Liver (tissue), 9 donors: Measurements from ENCODE around the gene GREB1. TPM values are rescaled to one million over a fixed set of nuclear protein-coding genes. Genes with fewer than 3 reads are reported as not detected.

Source experiments
- DNase-seq: peaks from one replicate; pipeline ENCODE4 v3.0.0-alpha.2; 2017; ENCODE audit warnings: low spot score
- H3K27ac ChIP-seq, 2 donors: one replicate each; pipeline ENCODE4 v1.7.0; 2013; ENCODE audit warnings: inconsistent platforms in 2 of 2, low read length in 2 of 2, control low read depth in 1 of 2, low read depth in 1 of 2, mild to moderate bottlenecking in 1 of 2
- H3K27me3 ChIP-seq, 4 donors: one replicate each; pipeline versions ENCODE4 v1.6.1 to v1.7.0; 2013; ENCODE audit warnings: low read length in 3 of 4, inconsistent platforms in 1 of 4, mild to moderate bottlenecking in 1 of 4, moderate library complexity in 1 of 4; ENCODE audit not compliant: control insufficient read depth in 4 of 4, insufficient read depth in 4 of 4
- H3K36me3 ChIP-seq, 4 donors: one replicate each; pipeline versions ENCODE4 v1.6.1 to v1.7.0; 2013; ENCODE audit warnings: low read length in 3 of 4, mild to moderate bottlenecking in 3 of 4, low read depth in 1 of 4, moderate library complexity in 1 of 4; ENCODE audit not compliant: control insufficient read depth in 4 of 4, insufficient read depth in 3 of 4
- H3K4me1 ChIP-seq, 4 donors: one replicate each; pipeline versions ENCODE4 v1.6.1 to v1.7.0; 2013; ENCODE audit warnings: low read length in 3 of 4, mild to moderate bottlenecking in 3 of 4, moderate library complexity in 1 of 4; ENCODE audit not compliant: control insufficient read depth in 4 of 4, insufficient read depth in 4 of 4
- H3K4me3 ChIP-seq, 3 donors: one replicate each; pipeline versions ENCODE4 v1.6.1 to v1.7.0; 2013; ENCODE audit warnings: low read length in 3 of 3, control low read depth in 1 of 3, low read depth in 1 of 3, mild to moderate bottlenecking in 1 of 3
- H3K9ac ChIP-seq, 2 donors: one replicate each; pipeline ENCODE4 v1.7.0; 2013; ENCODE audit warnings: low read length in 2 of 2, mild to moderate bottlenecking in 2 of 2, moderate library complexity in 2 of 2, control low read depth in 1 of 2, low read depth in 1 of 2
- H3K9me3 ChIP-seq, 4 donors: one replicate each; pipeline versions ENCODE4 v1.6.1 to v1.7.0; 2013; ENCODE audit warnings: low read length in 3 of 4; ENCODE audit not compliant: control insufficient read depth in 4 of 4
- ATF3 ChIP-seq: IDR thresholded peaks from 2 replicates; pipeline ENCODE4 v1.6.1; 2016; ENCODE audit warnings: antibody characterized with exemption
- CTCF ChIP-seq: fragments of 150-350 bp; IDR thresholded peaks from 2 replicates; pipeline ENCODE4 v1.5.1; 2017; ENCODE audit warnings: improper control_type of control experiment, low read depth, low read length; ENCODE audit not compliant: missing input control
- EGR1 ChIP-seq, 2 donors: IDR thresholded peaks; 2 replicates each; pipeline ENCODE4 v1.6.1; 2016 to 2018; ENCODE audit warnings: antibody characterized with exemption in 2 of 2, low read depth in 2 of 2
- FOXA1 ChIP-seq: IDR thresholded peaks from 2 replicates; pipeline ENCODE4 v1.6.1; 2016; ENCODE audit warnings: antibody characterized with exemption
- FOXA2 ChIP-seq: IDR thresholded peaks from 2 replicates; pipeline ENCODE4 v1.6.1; 2016; ENCODE audit warnings: antibody characterized with exemption
- GABPA ChIP-seq, 2 donors: IDR thresholded peaks in 1 of 2; conservative IDR thresholded peaks in 1 of 2; 2 replicates each; pipeline ENCODE4 v1.6.1; 2016; ENCODE audit warnings: antibody characterized with exemption in 2 of 2, mild to moderate bottlenecking in 1 of 2, moderate library complexity in 1 of 2
- HNF4A ChIP-seq, 2 donors: conservative IDR thresholded peaks; 2 replicates each; pipeline ENCODE4 v1.6.1; 2016; ENCODE audit warnings: antibody characterized with exemption in 2 of 2, mild to moderate bottlenecking in 2 of 2
- HNF4G ChIP-seq: IDR thresholded peaks from 2 replicates; pipeline ENCODE4 v1.6.1; 2016; ENCODE audit warnings: antibody characterized with exemption
- JUND ChIP-seq, 2 donors: IDR thresholded peaks; 2 replicates each; pipeline ENCODE4 v1.6.1; 2016; ENCODE audit warnings: antibody characterized with exemption in 2 of 2
- MAX ChIP-seq: IDR thresholded peaks from 2 replicates; pipeline ENCODE4 v1.6.1; 2016; ENCODE audit warnings: antibody characterized with exemption
- NR2F2 ChIP-seq: IDR thresholded peaks from 2 replicates; pipeline ENCODE4 v1.6.1; 2016; ENCODE audit warnings: antibody characterized with exemption
- RAD21 ChIP-seq, 2 donors: IDR thresholded peaks; 2 replicates each; pipeline ENCODE4 v1.6.1; 2016; ENCODE audit warnings: antibody characterized with exemption in 2 of 2, mild to moderate bottlenecking in 2 of 2
- REST ChIP-seq: IDR thresholded peaks from 2 replicates; pipeline ENCODE4 v1.6.1; 2016; ENCODE audit warnings: antibody characterized with exemption, mild to moderate bottlenecking
- RXRA ChIP-seq, 2 donors: IDR thresholded peaks; 2 replicates each; pipeline ENCODE4 v1.6.1; 2017 to 2018; ENCODE audit warnings: antibody characterized with exemption in 2 of 2, mild to moderate bottlenecking in 1 of 2
- SP1 ChIP-seq: IDR thresholded peaks from 2 replicates; pipeline ENCODE4 v1.6.1; 2018; ENCODE audit warnings: antibody characterized with exemption, mild to moderate bottlenecking
- TAF1 ChIP-seq: conservative IDR thresholded peaks from 2 replicates; pipeline ENCODE4 v1.6.1; 2016; ENCODE audit warnings: antibody characterized with exemption, mild to moderate bottlenecking
- YY1 ChIP-seq: IDR thresholded peaks from 2 replicates; pipeline ENCODE4 v1.6.1; 2016; ENCODE audit warnings: antibody characterized with exemption, mild to moderate bottlenecking
- ZBTB33 ChIP-seq: IDR thresholded peaks from 2 replicates; pipeline ENCODE4 v1.6.1; 2016; ENCODE audit warnings: antibody characterized with exemption
- WGBS: extraction: QIAGEN DNeasy Blood & Tissue Kit; methylation state at CpG from one replicate; pipeline ENCODE4 v1.1.7; 2013; 5-methylcytosine and 5-hydroxymethylcytosine counted together
- polyA plus RNA-seq, 2 donors: library from polyadenylated mRNA; stranded (reverse) in 1 of 2; unstranded in 1 of 2; fragments of 200-250 nt in 1 of 2; fragments of >200 nt in 1 of 2; fragmentation: Nextera tagmentation in 1 of 2; extraction: Ambion mirVana in 1 of 2; gene quantifications; one replicate each; pipeline versions ENCODE4 v1.2.1 to v1.2.3, GENCODE V29; 2013 to 2015
- total RNA-seq, 2 donors: library from RNA; depleted of rRNA; stranded (reverse); fragments of >200 nt; gene quantifications; one replicate each; pipeline ENCODE4 v1.2.3, GENCODE V29; 2014
- donor health status: healthy.
- donor health status: healthy.
- donor health status: healthy.
- donor health status: healthy.
- donor health status: healthy.

Gene GREB1
- total and polyA plus RNA-seq, 4 donors, result 1.0 to 6.3 (median 3.6) TPM

- Histone ChIP-seq H3K36me3 (no peaks in the 10 kb centered on the region), H3K4me1 (no peaks in the 10 kb centered on the region), H3K9me3 (no peaks in the 10 kb centered on the region), H3K27me3 (no peaks in the 10 kb centered on the region), H3K4me3 (no peak overlapping the region), H3K9ac (no peak overlapping the region), H3K27ac (no peak overlapping the region)
- no peak for DNase-seq
- TF ChIP-seq YY1 (no peak), CTCF (no peak), SP1 (no peak), ZBTB33 (no peak), REST (no peak), HNF4G (no peak), JUND (IDR thresholded peaks at IDR 0.05) (no peak), HNF4A (conservative IDR thresholded peaks at IDR 0.05) (no peak), RXRA (IDR thresholded peaks at IDR 0.05) (no peak), ATF3 (no peak), FOXA2 (no peak), NR2F2 (no peak), FOXA1 (no peak), EGR1 (IDR thresholded peaks at IDR 0.05; ENCODE audit: low read depth in 2 of 2) (no peak), TAF1 (no peak), RAD21 (IDR thresholded peaks at IDR 0.05) (no peak), MAX (no peak), GABPA (IDR thresholded peaks at IDR 0.05 in 1 of 2, conservative IDR thresholded peaks at IDR 0.05 in 1 of 2) (no peak)
- 96% methylated on average over 7 of the region's 7 CpGs for WGBS
These were observed 51.2 kb downstream of the GREB1 start for GRCh38 chr2:11585071-11585470.
